Esophagus squamous epithelium (tissue), 4 donors: Measurements from ENCODE around the gene GPR176.

ENCODE experiments used
- CTCF ChIP-seq, 6 experiments: fragments of 450-650 bp in 4 of 6; fragments of 200-600 bp in 2 of 6; sonication (generic) in 2 of 6; IDR thresholded peaks; one replicate each; pipeline ENCODE4 v1.5.1; 2016 to 2019; ENCODE audit warnings: antibody characterized with exemption in 6 of 6, mild to moderate bottlenecking in 4 of 6, moderate library complexity in 4 of 6
- POLR2A ChIP-seq, 4 donors: fragments of 450-650 bp; IDR thresholded peaks; one replicate each; pipeline ENCODE4 v1.6.1; 2017; ENCODE audit warnings: antibody characterized with exemption in 4 of 4, mild to moderate bottlenecking in 4 of 4, moderate library complexity in 3 of 4

- TF ChIP-seq CTCF (IDR thresholded peaks at IDR 0.05): no peak
- no peak for TF ChIP-seq POLR2A (IDR thresholded peaks at IDR 0.05)
Observed at GRCh38 chr15:39843565-39843964, 76.5 kb downstream of the GPR176 start.
